ENCODE measurements around the gene VPS50. TPM values are rescaled to one million over a fixed set of nuclear protein-coding genes. Genes with fewer than 3 reads are reported as not detected.

VPS50 gene
- total and polyA plus RNA-seq, 12 donors, result 4.8 to 25.6 (median 18.4) TPM

DNA sequence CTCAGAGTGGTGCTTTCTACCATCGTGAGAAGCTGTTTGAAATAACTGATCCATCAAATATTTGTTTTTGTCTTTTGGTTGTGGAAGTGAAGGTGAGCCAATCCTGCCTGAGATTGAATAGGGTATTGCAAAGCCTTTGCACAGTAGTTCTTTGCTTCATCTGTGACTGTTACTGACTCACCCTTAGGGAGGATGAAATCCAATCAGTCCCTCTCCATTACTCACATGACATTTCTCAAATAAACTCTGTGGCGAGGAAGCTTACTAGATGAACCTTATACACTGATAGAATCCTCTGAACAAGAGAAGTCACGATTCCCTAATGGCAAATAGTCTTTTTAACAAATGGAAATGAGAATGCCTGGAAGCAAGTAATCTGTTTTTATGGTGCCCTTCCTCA is 37.8 kb upstream of the VPS50 start:
- Histone ChIP-seq H3K4me3 (no peak overlapping the region), H3K9me3 (no peaks in the 10 kb centered on the region), H3K4me1 (no peaks in the 10 kb centered on the region), H3K27me3 (peaks cover 0 to 24% (median 8%) of the 10 kb centered on the region in 7 donors), H3K27ac (no peak overlapping the region), H3K36me3 (no peaks in the 10 kb centered on the region)
- WGBS, 2 donors, result 60 to 73% methylated on average over 3 of the region's 3 CpGs
- no peak for DNase-seq
- intact Hi-C loops (cut with DNase I), result no loop called here
- ATAC-seq, result no peak
- TF ChIP-seq, protein P1, sequence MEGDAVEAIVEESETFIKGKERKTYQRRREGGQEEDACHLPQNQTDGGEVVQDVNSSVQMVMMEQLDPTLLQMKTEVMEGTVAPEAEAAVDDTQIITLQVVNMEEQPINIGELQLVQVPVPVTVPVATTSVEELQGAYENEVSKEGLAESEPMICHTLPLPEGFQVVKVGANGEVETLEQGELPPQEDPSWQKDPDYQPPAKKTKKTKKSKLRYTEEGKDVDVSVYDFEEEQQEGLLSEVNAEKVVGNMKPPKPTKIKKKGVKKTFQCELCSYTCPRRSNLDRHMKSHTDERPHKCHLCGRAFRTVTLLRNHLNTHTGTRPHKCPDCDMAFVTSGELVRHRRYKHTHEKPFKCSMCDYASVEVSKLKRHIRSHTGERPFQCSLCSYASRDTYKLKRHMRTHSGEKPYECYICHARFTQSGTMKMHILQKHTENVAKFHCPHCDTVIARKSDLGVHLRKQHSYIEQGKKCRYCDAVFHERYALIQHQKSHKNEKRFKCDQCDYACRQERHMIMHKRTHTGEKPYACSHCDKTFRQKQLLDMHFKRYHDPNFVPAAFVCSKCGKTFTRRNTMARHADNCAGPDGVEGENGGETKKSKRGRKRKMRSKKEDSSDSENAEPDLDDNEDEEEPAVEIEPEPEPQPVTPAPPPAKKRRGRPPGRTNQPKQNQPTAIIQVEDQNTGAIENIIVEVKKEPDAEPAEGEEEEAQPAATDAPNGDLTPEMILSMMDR (IDR thresholded peaks at IDR 0.05), result no peak

DNA sequence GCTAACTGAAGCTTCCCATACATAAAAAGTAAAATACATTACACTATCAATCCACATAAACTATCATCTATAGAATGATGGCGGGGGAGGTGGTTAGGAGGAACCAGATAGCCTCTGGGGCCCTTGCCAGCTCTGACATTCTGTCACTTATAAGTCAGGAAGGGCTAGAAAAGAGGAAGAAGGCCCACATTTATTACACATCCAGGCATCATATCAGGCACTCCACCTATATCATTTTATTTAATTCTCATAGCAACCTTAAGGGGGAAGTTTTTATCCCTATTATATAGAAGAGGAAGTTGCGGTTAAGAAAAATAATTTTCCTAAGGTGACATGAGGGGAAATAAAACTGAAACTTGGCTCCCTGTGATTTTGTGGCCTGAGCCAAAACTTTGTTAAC is 35.8 kb upstream of the VPS50 start:
- H3K4me1 ChIP-seq, result no peaks in the 10 kb centered on the region
- intact Hi-C loops (cut with DNase I), result no loop called here
- no peaks in the 10 kb centered on the region for H3K36me3 ChIP-seq
- no peak overlapping the region for H3K27ac ChIP-seq
- DNase-seq (no peak), ATAC-seq (no peak)
- H3K4me3 ChIP-seq, result no peak overlapping the region
- 79 to 85% methylated on average over 2 of the region's 2 CpGs for WGBS, 2 donors
- no peaks in the 10 kb centered on the region for H3K9me3 ChIP-seq
- H3K27me3 ChIP-seq, result peaks cover 0 to 16% (median 3%) of the 10 kb centered on the region in 7 donors
- TF ChIP-seq, protein P1 (IDR thresholded peaks at IDR 0.05), result no peak

DNA sequence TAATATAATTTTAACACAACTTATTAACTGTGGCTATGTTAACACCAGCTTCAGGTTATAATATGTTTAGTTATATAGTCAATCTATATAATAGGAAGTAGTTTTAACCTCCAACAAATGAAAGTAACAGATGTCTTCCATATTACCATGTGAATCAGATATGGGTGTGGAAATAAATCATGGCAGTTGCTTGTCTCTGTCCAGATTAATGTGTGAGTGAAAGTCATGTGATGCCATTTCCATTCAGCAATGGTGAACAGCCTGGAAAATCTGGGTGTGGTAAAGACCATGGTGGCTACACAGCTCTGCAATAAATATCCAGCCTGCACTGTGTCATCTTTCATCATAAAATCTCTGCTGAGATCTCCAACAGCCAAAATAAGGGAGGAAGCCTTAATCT is 33.7 kb upstream of the VPS50 start:
- ATAC-seq (no peak), DNase-seq (no peak)
- peaks cover 0 to 3% (median 0%) of the 10 kb centered on the region in 9 donors for H3K4me1 ChIP-seq
- H3K9me3 ChIP-seq, result no peaks in the 10 kb centered on the region
- H3K27me3 ChIP-seq, result peaks cover 0 to 18% (median 0%) of the 10 kb centered on the region in 7 donors
- TF ChIP-seq, protein P1 (IDR thresholded peaks at IDR 0.05), result no peak
- H3K27ac ChIP-seq, result no peak overlapping the region
- H3K36me3 ChIP-seq, result no peaks in the 10 kb centered on the region
- intact Hi-C loops (cut with DNase I), result no loop called here
- no peak overlapping the region for H3K4me3 ChIP-seq

DNA sequence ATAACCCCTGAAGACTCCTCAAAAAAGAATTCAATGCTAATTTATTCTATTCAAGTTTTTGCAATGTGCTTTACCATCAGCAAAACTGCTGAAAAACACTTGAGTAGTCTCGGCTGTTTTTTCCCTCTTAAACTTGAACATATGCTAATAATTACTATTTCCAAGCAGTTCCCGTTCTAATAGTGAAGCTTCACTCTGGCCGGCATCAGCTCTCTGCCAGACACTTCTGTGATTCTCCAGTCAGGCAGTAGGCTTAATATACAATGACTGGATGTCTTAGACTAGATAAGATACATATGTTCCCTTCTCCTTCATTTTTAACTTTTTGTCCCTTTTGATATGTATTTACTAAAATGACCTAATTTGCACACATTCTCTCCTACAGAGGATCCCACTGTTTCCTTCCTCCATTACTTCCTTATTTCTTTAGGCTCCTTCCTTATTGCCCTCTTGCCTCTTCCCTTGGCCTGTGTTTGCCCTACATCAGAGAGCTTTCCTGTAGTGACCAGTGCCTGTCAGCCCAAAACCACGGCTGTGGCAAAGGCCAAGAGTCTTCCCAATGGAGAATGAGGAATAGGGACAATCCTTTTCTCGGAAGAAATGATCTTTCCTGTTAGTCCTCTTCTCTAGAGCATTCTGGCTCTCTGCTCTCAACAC is 29.4 kb upstream of the VPS50 start:
- Histone ChIP-seq H3K27me3 (peaks cover 0 to 17% (median 0%) of the 10 kb centered on the region in 7 donors), H3K4me1 (peaks cover 0 to 3% (median 0%) of the 10 kb centered on the region in 9 donors), H3K27ac (no peak overlapping the region), H3K9me3 (no peaks in the 10 kb centered on the region), H3K4me3 (no peak overlapping the region), H3K36me3 (no peaks in the 10 kb centered on the region)
- DNase-seq (no peak), ATAC-seq (no peak)
- WGBS, 2 donors, result 64 to 65% methylated on average over 5 of the region's 5 CpGs
- TF ChIP-seq, protein P1 (IDR thresholded peaks at IDR 0.05), result no peak
- intact Hi-C loops (cut with DNase I), result no loop called here
